Osteoblast (primary cell): ENCODE measurements around the gene DLG4. TPM values are rescaled to one million over a fixed set of nuclear protein-coding genes. Genes with fewer than 3 reads are reported as not detected.

ENCODE experiments used
- DNase-seq: peaks from one replicate; pipeline ENCODE4 v3.0.0; 2011; ENCODE audit warnings: low spot score, mixed read lengths; ENCODE audit not compliant: insufficient read length; ENCODE audit errors: missing footprints
- H2AFZ ChIP-seq: 2 replicates; pipeline ENCODE4 v1.6.0; 2011; ENCODE audit warnings: mild to moderate bottlenecking, low read length
- H3K27ac ChIP-seq: 2 replicates; pipeline ENCODE4 v1.5.1; 2011; ENCODE audit warnings: mild to moderate bottlenecking, low read depth, low read length, moderate library complexity
- H3K27me3 ChIP-seq: 2 replicates; pipeline ENCODE4 v1.6.0; 2012; ENCODE audit warnings: mild to moderate bottlenecking, control low read depth, inconsistent platforms, low read length, moderate library complexity; ENCODE audit not compliant: insufficient read depth
- H3K36me3 ChIP-seq: 2 replicates; pipeline ENCODE4 v1.5.1; 2011; ENCODE audit warnings: mild to moderate bottlenecking, low read length, control low read depth, moderate library complexity; ENCODE audit not compliant: insufficient read depth
- H3K4me1 ChIP-seq: 2 replicates; pipeline ENCODE4 v1.5.1; 2011; ENCODE audit warnings: mild to moderate bottlenecking, low read length, control low read depth, moderate library complexity; ENCODE audit not compliant: insufficient read depth
- H3K4me2 ChIP-seq: 2 replicates; pipeline ENCODE4 v1.6.0; 2011; ENCODE audit warnings: mild to moderate bottlenecking, low read length; ENCODE audit not compliant: insufficient read depth
- H3K4me3 ChIP-seq: fragments of 200-600 bp; sonication (generic); 3 replicates; pipeline ENCODE4 v1.5.1; 2012; ENCODE audit warnings: mild to moderate bottlenecking, low read length, inconsistent platforms; ENCODE audit not compliant: insufficient read depth
- H3K79me2 ChIP-seq: 2 replicates; pipeline ENCODE4 v1.6.0; 2012; ENCODE audit warnings: mild to moderate bottlenecking, low read length, control low read depth, inconsistent platforms; ENCODE audit not compliant: insufficient read depth
- H3K9me3 ChIP-seq: 2 replicates; pipeline ENCODE4 v1.5.1; 2011; ENCODE audit warnings: low read depth, low read length, control low read depth
- H4K20me1 ChIP-seq: 2 replicates; pipeline ENCODE4 v1.6.0; 2012; ENCODE audit warnings: mild to moderate bottlenecking, low read length, control low read depth; ENCODE audit not compliant: insufficient read depth
- CTCF ChIP-seq: IDR thresholded peaks from 2 replicates; pipeline ENCODE4 v1.5.1; 2011; ENCODE audit warnings: mild to moderate bottlenecking, low read depth, low read length, moderate library complexity; ENCODE audit errors: extremely low read depth
- total RNA-seq: library from RNA; depleted of rRNA; stranded (reverse); fragments of >200 nt; gene quantifications from 2 replicates; pipeline ENCODE4 v1.2.3, GENCODE V29; 2012

DLG4 gene
- total RNA-seq, 1 donor = 10.1 TPM

- no peaks in the 10 kb centered on the region for H3K4me1 ChIP-seq
- no peak overlapping the region for H3K27ac ChIP-seq
- peaks cover 4% of the 10 kb centered on the region for H3K27me3 ChIP-seq
- no peak overlapping the region for H3K4me2 ChIP-seq
- no peak for DNase-seq
- no peaks in the 10 kb centered on the region for H3K9me3 ChIP-seq
- no peak overlapping the region for H3K4me3 ChIP-seq
- no peak for TF ChIP-seq CTCF
- H2AFZ ChIP-seq = no peak overlapping the region
- H3K79me2 ChIP-seq = no peaks in the 10 kb centered on the region
- H4K20me1 ChIP-seq = no peaks in the 10 kb centered on the region
- no peaks in the 10 kb centered on the region for H3K36me3 ChIP-seq
These were observed 71.9 kb downstream of the DLG4 start for GRCh38 chr17:7147772-7148171.

DNA sequence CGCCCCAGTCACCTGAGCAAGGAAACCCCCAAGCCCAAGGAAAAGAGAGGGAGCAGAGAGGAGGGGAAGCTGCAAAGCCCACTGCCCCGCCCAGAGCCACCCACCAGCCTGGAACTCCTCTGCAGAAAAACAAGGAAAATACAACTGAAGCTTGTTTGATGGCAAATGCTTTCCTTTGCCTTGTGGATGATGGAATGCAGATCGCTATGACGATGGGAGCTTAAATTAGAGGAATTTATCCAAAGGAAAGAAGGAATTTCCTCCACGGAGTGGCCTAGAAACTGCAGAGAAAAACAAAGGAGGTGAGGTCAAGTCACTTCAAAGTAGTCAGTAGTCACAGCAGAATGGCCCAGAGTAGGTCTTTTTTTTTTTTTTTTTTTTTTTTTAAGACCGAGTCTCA, 73.5 kb downstream of the DLG4 start:
- Histone ChIP-seq H3K36me3 (no peaks in the 10 kb centered on the region), H4K20me1 (no peaks in the 10 kb centered on the region), H3K27me3 (peaks cover 11% of the 10 kb centered on the region), H2AFZ (no peak overlapping the region), H3K79me2 (no peaks in the 10 kb centered on the region), H3K27ac (no peak overlapping the region), H3K4me1 (no peaks in the 10 kb centered on the region), H3K4me3 (no peak overlapping the region), H3K4me2 (no peak overlapping the region), H3K9me3 (no peaks in the 10 kb centered on the region)
- TF ChIP-seq CTCF = no peak
- no peak for DNase-seq

- Histone ChIP-seq H3K9me3 (no peaks in the 10 kb centered on the region), H3K27ac (no peak overlapping the region), H3K27me3 (peaks cover 21% of the 10 kb centered on the region), H4K20me1 (no peaks in the 10 kb centered on the region), H3K4me3 (no peak overlapping the region), H3K4me1 (no peaks in the 10 kb centered on the region), H3K4me2 (no peak overlapping the region), H3K36me3 (no peaks in the 10 kb centered on the region), H2AFZ (no peak overlapping the region), H3K79me2 (no peaks in the 10 kb centered on the region)
- no peak for TF ChIP-seq CTCF
- no peak for DNase-seq
These were observed 75.4 kb downstream of the DLG4 start for GRCh38 chr17:7144213-7144612.

DNA sequence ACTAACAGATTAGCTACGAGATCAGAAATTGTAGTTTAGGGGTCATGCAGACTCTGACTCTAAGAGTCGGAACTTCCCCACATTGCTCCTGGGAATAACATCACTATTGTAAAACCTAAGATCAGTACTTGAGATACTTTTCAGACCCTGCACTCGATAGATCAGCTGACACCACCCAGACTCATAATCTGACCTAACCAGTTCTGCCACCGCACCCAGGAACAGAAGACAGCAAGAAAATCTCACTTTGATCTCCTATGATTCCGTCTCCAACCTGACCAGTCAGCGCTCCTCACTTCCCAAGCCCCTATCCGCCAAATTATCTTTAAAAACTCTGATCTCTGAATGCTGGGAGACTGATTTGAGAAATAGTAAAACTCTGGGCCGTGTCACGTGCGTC, 77.8 kb downstream of the DLG4 start:
- H3K36me3 ChIP-seq = no peaks in the 10 kb centered on the region
- no peak overlapping the region for H3K4me2 ChIP-seq
- TF ChIP-seq CTCF = no peak
- H3K9me3 ChIP-seq = no peaks in the 10 kb centered on the region
- H3K27me3 ChIP-seq = peaks cover 32% of the 10 kb centered on the region
- H3K27ac ChIP-seq = no peak overlapping the region
- H3K4me1 ChIP-seq = no peaks in the 10 kb centered on the region
- H2AFZ ChIP-seq = no peak overlapping the region
- H3K79me2 ChIP-seq = no peaks in the 10 kb centered on the region
- no peak overlapping the region for H3K4me3 ChIP-seq
- no peak for DNase-seq
- no peaks in the 10 kb centered on the region for H4K20me1 ChIP-seq
